ENCODE results near the gene ZNF627. TPM values are rescaled to one million over a fixed set of nuclear protein-coding genes. Genes with fewer than 3 reads are reported as not detected.
"Not testable (repeated sequence)": the region's sequence is repeated elsewhere in the genome, so short reads cannot be mapped to it uniquely, and the experiment has no call there.

The ZNF627 gene
- total and polyA plus RNA-seq, 2 of the 8 experiments (the other 6 are each of a cell fraction or from before 2014, with no cell fraction given): 7.2 to 13.7 TPM

DNA sequence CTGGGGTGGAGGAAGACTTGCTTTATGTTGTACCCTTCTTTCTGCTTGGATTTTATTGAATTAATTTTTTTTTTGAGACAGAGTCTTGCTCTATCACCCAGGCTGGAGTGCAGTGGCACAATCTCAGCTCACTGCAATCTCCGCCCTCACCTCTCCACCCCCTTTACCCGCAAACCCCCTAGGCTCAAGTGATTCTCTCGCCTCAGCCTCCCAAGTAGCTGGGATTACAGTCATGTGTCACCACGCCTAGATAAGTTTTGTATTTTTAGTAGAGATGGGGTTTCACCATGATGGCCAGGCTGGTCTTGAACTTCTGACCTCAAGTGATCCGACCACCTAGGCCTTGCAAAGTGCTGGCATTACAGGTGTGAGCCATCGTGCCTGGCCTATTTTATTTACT is 23.9 kb upstream of the ZNF627 start:
- not testable (repeated sequence) for H2AFZ ChIP-seq (ENCODE audit: low read length); H3K4me2 ChIP-seq (ENCODE audit: insufficient read depth in 1 of 2, low read depth in 2 of 2, low read length in 2 of 2); H2AK5ac ChIP-seq (ENCODE audit: low read depth, low read length); H2BK20ac ChIP-seq (ENCODE audit: low read length); H3K79me2 ChIP-seq (ENCODE audit: control insufficient read depth in 1 of 2, insufficient read depth in 2 of 2, low read length in 2 of 2); H4K8ac ChIP-seq (ENCODE audit: extremely low read depth, insufficient read depth, low read length); H3K18ac ChIP-seq (ENCODE audit: extremely low read depth, low read length); H3K9ac ChIP-seq (replicated peaks in 1 of 4; ENCODE audit: extremely low read depth in 1 of 4, low read depth in 3 of 4, low read length in 3 of 4); H2BK15ac ChIP-seq (ENCODE audit: low read length); H4K91ac ChIP-seq (replicated peaks; ENCODE audit: insufficient read length, low read length); H3K56ac ChIP-seq (replicated peaks; ENCODE audit: insufficient read length, low read depth, low read length); H3K14ac ChIP-seq (ENCODE audit: insufficient read length); H2BK5ac ChIP-seq (ENCODE audit: low read depth, low read length); H3K36me3 ChIP-seq (ENCODE audit: control insufficient read depth in 2 of 4, insufficient read depth in 4 of 4, low read length in 3 of 4); H4K5ac ChIP-seq (ENCODE audit: insufficient read length, low read depth, low read length); DNase-seq (ENCODE audit: low read depth in 1 of 2, low spot score in 2 of 2); H3K4ac ChIP-seq (replicated peaks; ENCODE audit: insufficient read length, low read depth, low read length); H4K20me1 ChIP-seq (replicated peaks in 1 of 2; ENCODE audit: control insufficient read depth in 1 of 2, insufficient read depth in 2 of 2, low read length in 2 of 2); H3K4me3 ChIP-seq (ENCODE audit: extremely low read depth in 1 of 4, insufficient read depth in 2 of 4, low read depth in 3 of 4, low read length in 4 of 4); H3K79me1 ChIP-seq (ENCODE audit: low read depth, low read length); H3K4me1 ChIP-seq (replicated peaks in 1 of 4; ENCODE audit: control insufficient read depth in 3 of 4, insufficient read depth in 4 of 4, low read length in 3 of 4); H2BK120ac ChIP-seq (replicated peaks; ENCODE audit: low read depth, low read length); H2BK12ac ChIP-seq (ENCODE audit: low read depth, low read length); H3K27ac ChIP-seq (ENCODE audit: low read depth, low read length); H3K23me2 ChIP-seq (ENCODE audit: low read depth, low read length); FAIRE-seq; H3K23ac ChIP-seq (ENCODE audit: insufficient read length); H3K27me3 ChIP-seq (replicated peaks in 1 of 4; ENCODE audit: control insufficient read depth in 3 of 4, extremely low read depth in 1 of 4, insufficient read depth in 3 of 4, low read length in 3 of 4); H3K9me3 ChIP-seq (ENCODE audit: insufficient read depth in 2 of 2, low read depth in 1 of 2, low read length in 1 of 2)
- ChIA-PET POLR2A (ENCODE audit: partially characterized antibody) (interaction anchor here (0.6 to 1.2 kb wide), 2 partner anchors 9 to 26 kb away, joined by 3 to 4 read pairs; no protein-coding TSS in a partner anchor), CTCF (ENCODE audit: partially characterized antibody) (interaction anchor here (0.6 to 4.3 kb wide), 8 partner anchors 8 to 92 kb away, joined by 3 to 19 read pairs (median 3); no protein-coding TSS in a partner anchor)
- WGBS, 2 experiments (ENCODE audit: extremely low coverage in 1 of 2, insufficient coverage in 1 of 2, insufficient read length in 1 of 2, insufficient replicate concordance in 2 of 2, low coverage in 1 of 2, low lambda C conversion rate in 2 of 2, missing lambda C conversion rate in 1 of 2): 86% methylated on average over 6 of the region's 6 CpGs; no CpG with 5 or more reads in 1 of the 2 experiments

DNA sequence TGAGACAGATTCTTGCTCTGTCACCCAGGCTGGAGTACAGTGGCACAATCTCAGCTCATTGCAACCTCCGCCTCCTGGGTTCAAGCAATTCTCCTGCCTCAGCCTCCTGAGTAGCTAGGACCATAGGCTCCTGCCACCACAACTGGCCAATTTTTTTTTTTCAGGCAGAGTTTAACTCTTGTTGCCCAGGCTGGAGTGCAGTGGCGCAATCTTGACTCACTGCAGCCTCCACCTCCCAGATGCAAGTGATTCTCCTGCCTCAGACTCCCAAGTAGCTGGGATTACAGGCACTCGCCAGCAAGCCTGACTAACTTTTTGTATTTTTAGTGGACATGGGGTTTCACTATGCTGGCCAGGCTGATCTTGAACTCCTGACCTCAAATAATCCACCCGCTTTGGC is 23.5 kb upstream of the ZNF627 start:
- not testable (repeated sequence) for H3K27me3 ChIP-seq (replicated peaks in 1 of 4; ENCODE audit: control insufficient read depth in 3 of 4, extremely low read depth in 1 of 4, insufficient read depth in 3 of 4, low read length in 3 of 4); H4K8ac ChIP-seq (ENCODE audit: extremely low read depth, insufficient read depth, low read length); H3K79me2 ChIP-seq (ENCODE audit: control insufficient read depth in 1 of 2, insufficient read depth in 2 of 2, low read length in 2 of 2); H3K56ac ChIP-seq (replicated peaks; ENCODE audit: insufficient read length, low read depth, low read length); H3K79me1 ChIP-seq (ENCODE audit: low read depth, low read length); H3K23ac ChIP-seq (ENCODE audit: insufficient read length); H3K4me1 ChIP-seq (replicated peaks in 1 of 4; ENCODE audit: control insufficient read depth in 3 of 4, insufficient read depth in 4 of 4, low read length in 3 of 4); H3K27ac ChIP-seq (ENCODE audit: low read depth, low read length); H2BK15ac ChIP-seq (ENCODE audit: low read length); H3K4me2 ChIP-seq (ENCODE audit: insufficient read depth in 1 of 2, low read depth in 2 of 2, low read length in 2 of 2); H3K18ac ChIP-seq (ENCODE audit: extremely low read depth, low read length); H2AK5ac ChIP-seq (ENCODE audit: low read depth, low read length); H3K14ac ChIP-seq (ENCODE audit: insufficient read length); H3K23me2 ChIP-seq (ENCODE audit: low read depth, low read length); FAIRE-seq; H3K9me3 ChIP-seq (ENCODE audit: insufficient read depth in 2 of 2, low read depth in 1 of 2, low read length in 1 of 2); H2BK20ac ChIP-seq (ENCODE audit: low read length); H3K4me3 ChIP-seq (ENCODE audit: extremely low read depth in 1 of 4, insufficient read depth in 2 of 4, low read depth in 3 of 4, low read length in 4 of 4); H4K20me1 ChIP-seq (replicated peaks in 1 of 2; ENCODE audit: control insufficient read depth in 1 of 2, insufficient read depth in 2 of 2, low read length in 2 of 2); H2BK12ac ChIP-seq (ENCODE audit: low read depth, low read length); H2AFZ ChIP-seq (ENCODE audit: low read length); H3K4ac ChIP-seq (replicated peaks; ENCODE audit: insufficient read length, low read depth, low read length); DNase-seq (ENCODE audit: low read depth in 1 of 2, low spot score in 2 of 2); H4K5ac ChIP-seq (ENCODE audit: insufficient read length, low read depth, low read length); H3K9ac ChIP-seq (replicated peaks in 1 of 4; ENCODE audit: extremely low read depth in 1 of 4, low read depth in 3 of 4, low read length in 3 of 4); H2BK120ac ChIP-seq (replicated peaks; ENCODE audit: low read depth, low read length); H4K91ac ChIP-seq (replicated peaks; ENCODE audit: insufficient read length, low read length); H3K36me3 ChIP-seq (ENCODE audit: control insufficient read depth in 2 of 4, insufficient read depth in 4 of 4, low read length in 3 of 4); H2BK5ac ChIP-seq (ENCODE audit: low read depth, low read length)
- ChIA-PET POLR2A (ENCODE audit: partially characterized antibody) (interaction anchor here (0.6 to 1.2 kb wide), 2 partner anchors 9 to 26 kb away, joined by 3 to 4 read pairs; no protein-coding TSS in a partner anchor), CTCF (ENCODE audit: partially characterized antibody) (interaction anchor here (0.6 to 4.3 kb wide), 5 partner anchors 8 to 15 kb away, joined by 3 to 19 read pairs (median 7); no protein-coding TSS in a partner anchor)
- WGBS, 2 experiments (ENCODE audit: extremely low coverage in 1 of 2, insufficient coverage in 1 of 2, insufficient read length in 1 of 2, insufficient replicate concordance in 2 of 2, low coverage in 1 of 2, low lambda C conversion rate in 2 of 2, missing lambda C conversion rate in 1 of 2): 73% methylated on average over 4 of the region's 4 CpGs; no CpG with 5 or more reads in 1 of the 2 experiments
